Glutamatergic neuron (in vitro differentiated cells): ENCODE measurements around the gene GRK7. TPM values are rescaled to one million over a fixed set of nuclear protein-coding genes. Genes with fewer than 3 reads are reported as not detected.

Experiments
- DNase-seq: peaks from one replicate; pipeline ENCODE4 v3.0.0; 2022
- H3K27ac Mint-ChIP-seq: one replicate; pipeline ENCODE4 v1.8.0; 2020; ENCODE audit warnings: mild to moderate bottlenecking, mixed read lengths, inconsistent platforms; ENCODE audit not compliant: unreplicated experiment
- H3K27me3 Mint-ChIP-seq: one replicate; pipeline ENCODE4 v1.8.0; 2020; ENCODE audit warnings: mild to moderate bottlenecking, moderate library complexity, mixed read lengths, inconsistent platforms; ENCODE audit not compliant: unreplicated experiment
- H3K36me3 Mint-ChIP-seq: one replicate; pipeline ENCODE4 v1.8.0; 2020; ENCODE audit warnings: mild to moderate bottlenecking, mixed read lengths, inconsistent platforms; ENCODE audit not compliant: unreplicated experiment
- H3K4me1 Mint-ChIP-seq: one replicate; pipeline ENCODE4 v1.8.0; 2020; ENCODE audit warnings: mild to moderate bottlenecking, low read depth, mixed read lengths, inconsistent platforms; ENCODE audit not compliant: unreplicated experiment
- H3K4me3 Mint-ChIP-seq: one replicate; pipeline ENCODE4 v1.8.0; 2020; ENCODE audit warnings: mild to moderate bottlenecking, mixed read lengths, inconsistent platforms; ENCODE audit not compliant: unreplicated experiment
- H3K9me3 Mint-ChIP-seq: one replicate; pipeline ENCODE4 v1.8.0; 2020; ENCODE audit warnings: mild to moderate bottlenecking, moderate library complexity, mixed read lengths, inconsistent platforms; ENCODE audit not compliant: unreplicated experiment
- total RNA-seq: library from RNA; stranded (reverse); fragmentation: NEBNext Ultra II Directional; extraction: Animal tissue kit (Norgen Biotek cat#: 25700); gene quantifications from one replicate; pipeline ENCODE4 v1.2.1, GENCODE V29; 2021; ENCODE audit not compliant: unreplicated experiment
- TF ChIP-seq, protein P1 (sequence below): fragments of 200-600 bp; sonication (generic); IDR thresholded peaks from one replicate; pipeline ENCODE4 v1.5.0; 2021; ENCODE audit not compliant: partially characterized antibody, unreplicated experiment

Gene GRK7
- total RNA-seq, 1 donor from 2014 or later, result not detected

GRCh38 chr3:141777957-141778813 lies 15.0 kb downstream of the GRK7 start:
- H3K27ac Mint-ChIP-seq, result no peak overlapping the region
- peaks cover 4% of the 10 kb centered on the region for H3K36me3 Mint-ChIP-seq
- peaks cover 2% of the 10 kb centered on the region for H3K4me1 Mint-ChIP-seq
- peaks cover 6% of the 10 kb centered on the region for H3K9me3 Mint-ChIP-seq
- TF ChIP-seq, protein P1, sequence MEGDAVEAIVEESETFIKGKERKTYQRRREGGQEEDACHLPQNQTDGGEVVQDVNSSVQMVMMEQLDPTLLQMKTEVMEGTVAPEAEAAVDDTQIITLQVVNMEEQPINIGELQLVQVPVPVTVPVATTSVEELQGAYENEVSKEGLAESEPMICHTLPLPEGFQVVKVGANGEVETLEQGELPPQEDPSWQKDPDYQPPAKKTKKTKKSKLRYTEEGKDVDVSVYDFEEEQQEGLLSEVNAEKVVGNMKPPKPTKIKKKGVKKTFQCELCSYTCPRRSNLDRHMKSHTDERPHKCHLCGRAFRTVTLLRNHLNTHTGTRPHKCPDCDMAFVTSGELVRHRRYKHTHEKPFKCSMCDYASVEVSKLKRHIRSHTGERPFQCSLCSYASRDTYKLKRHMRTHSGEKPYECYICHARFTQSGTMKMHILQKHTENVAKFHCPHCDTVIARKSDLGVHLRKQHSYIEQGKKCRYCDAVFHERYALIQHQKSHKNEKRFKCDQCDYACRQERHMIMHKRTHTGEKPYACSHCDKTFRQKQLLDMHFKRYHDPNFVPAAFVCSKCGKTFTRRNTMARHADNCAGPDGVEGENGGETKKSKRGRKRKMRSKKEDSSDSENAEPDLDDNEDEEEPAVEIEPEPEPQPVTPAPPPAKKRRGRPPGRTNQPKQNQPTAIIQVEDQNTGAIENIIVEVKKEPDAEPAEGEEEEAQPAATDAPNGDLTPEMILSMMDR, result no peak
- no peak for DNase-seq
- H3K27me3 Mint-ChIP-seq, result no peaks in the 10 kb centered on the region
- no peak overlapping the region for H3K4me3 Mint-ChIP-seq

GRCh38 chr3:141779667-141780066 lies 16.5 kb downstream of the GRK7 start:
- DNase-seq, result no peak
- Mint-ChIP-seq H3K36me3 (peaks cover 4% of the 10 kb centered on the region), H3K27me3 (peaks cover 1% of the 10 kb centered on the region), H3K4me3 (no peak overlapping the region), H3K4me1 (peaks cover 2% of the 10 kb centered on the region), H3K9me3 (peaks cover 10% of the 10 kb centered on the region), H3K27ac (peak overlapping the region; percentile 64)
- TF ChIP-seq, protein P1, result no peak

DNA sequence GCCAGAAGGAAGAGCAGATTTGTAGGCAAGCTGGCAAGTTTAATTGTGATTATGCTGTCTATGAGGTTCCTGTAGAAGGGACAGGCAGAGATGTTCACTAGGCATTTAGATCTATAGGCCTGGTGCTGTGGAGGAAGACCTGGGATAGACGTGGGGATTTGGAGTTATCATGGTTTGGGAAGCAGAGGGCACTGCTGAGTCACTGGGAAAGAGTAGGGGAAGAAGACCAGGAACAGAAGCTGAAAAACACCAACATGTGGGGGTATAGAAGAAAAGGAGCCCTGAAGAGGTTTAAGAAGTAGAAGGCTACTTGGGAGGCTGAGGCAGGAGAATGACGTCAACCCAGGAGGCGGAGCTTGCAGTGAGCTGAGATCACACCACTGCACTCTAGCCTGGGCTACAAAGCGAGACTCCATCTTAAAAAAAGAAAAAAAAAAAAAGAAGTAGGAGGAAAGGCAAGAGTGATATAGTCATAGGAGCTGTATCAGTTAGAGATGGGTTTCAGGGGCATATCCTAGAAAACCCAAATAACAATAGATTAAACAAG lies 19.3 kb downstream of the GRK7 start:
- Mint-ChIP-seq H3K27me3 (peaks cover 1% of the 10 kb centered on the region), H3K9me3 (peaks cover 12% of the 10 kb centered on the region), H3K27ac (no peak overlapping the region), H3K36me3 (peaks cover 4% of the 10 kb centered on the region), H3K4me3 (no peak overlapping the region), H3K4me1 (peaks cover 2% of the 10 kb centered on the region)
- TF ChIP-seq, protein P1, result no peak
- DNase-seq, result no peak

- Mint-ChIP-seq H3K4me1 (no peaks in the 10 kb centered on the region), H3K27ac (no peak overlapping the region), H3K4me3 (no peak overlapping the region), H3K9me3 (peaks cover 12% of the 10 kb centered on the region), H3K27me3 (peaks cover 3% of the 10 kb centered on the region), H3K36me3 (peaks cover 4% of the 10 kb centered on the region)
- TF ChIP-seq, protein P1, result no peak
- DNase-seq, result no peak
Observed at GRCh38 chr3:141783632-141784031, 20.4 kb downstream of the GRK7 start.

- Mint-ChIP-seq H3K9me3 (peaks cover 12% of the 10 kb centered on the region), H3K4me1 (no peaks in the 10 kb centered on the region), H3K27me3 (peaks cover 3% of the 10 kb centered on the region), H3K4me3 (no peak overlapping the region), H3K27ac (no peak overlapping the region), H3K36me3 (peaks cover 4% of the 10 kb centered on the region)
- no peak for DNase-seq
- TF ChIP-seq, protein P1, result no peak
Observed at GRCh38 chr3:141784096-141784495, 20.9 kb downstream of the GRK7 start.
